Activated CD4-positive, alpha-beta T cell treated with anti-CD3 and anti-CD28 coated beads, Interleukin-2, amount 50 U/mL, for 48 hours (primary cell): Measurements from ENCODE around the gene SMYD3.
"Not testable (repeated sequence)": the region's sequence is repeated elsewhere in the genome, so short reads cannot be mapped to it uniquely, and the experiment has no call there.

Experiments
- DNase-seq, 2 experiments: peaks; one replicate each; pipeline ENCODE4 v3.0.0-alpha.2; 2020

SMYD3 gene

DNA sequence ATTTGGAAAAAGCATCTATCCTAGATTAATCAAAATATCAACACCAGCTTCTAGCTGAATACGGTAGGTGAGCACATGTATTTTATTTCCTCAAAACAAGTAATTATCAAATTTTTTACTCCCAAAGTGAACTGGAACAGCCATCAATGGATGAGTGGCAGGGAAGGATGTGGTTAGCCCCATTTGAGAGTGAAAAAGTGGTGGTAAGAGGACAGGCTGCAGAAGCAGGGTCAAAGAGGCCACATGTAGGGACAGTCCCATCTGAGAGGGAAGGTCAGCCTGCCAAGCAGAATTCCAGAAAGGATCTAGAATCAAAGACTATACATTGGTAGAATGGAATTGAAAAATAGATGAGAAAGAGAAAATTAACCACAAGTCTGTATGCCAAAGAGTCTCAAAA is 163.8 kb downstream of the SMYD3 start:
- DNase-seq = no peak

DNA sequence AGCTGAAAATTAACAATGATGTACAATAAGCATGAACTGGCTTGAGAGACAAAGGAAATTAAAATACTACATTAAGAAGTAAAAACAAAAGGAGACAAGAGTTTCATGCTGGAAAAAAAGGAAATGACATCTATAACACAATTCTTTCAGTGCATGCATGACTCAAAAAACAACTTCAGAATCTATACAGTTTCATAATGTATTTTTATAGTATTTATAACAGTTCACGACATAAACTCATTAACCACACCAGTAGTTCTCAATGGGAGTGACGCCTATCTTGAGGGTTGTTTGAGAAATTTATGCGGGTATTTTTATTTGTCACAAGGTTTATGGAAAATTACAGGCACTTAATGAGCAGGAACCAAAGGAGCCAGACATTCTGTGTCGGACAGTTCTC is 168.5 kb downstream of the SMYD3 start:
- DNase-seq = no peak

DNA sequence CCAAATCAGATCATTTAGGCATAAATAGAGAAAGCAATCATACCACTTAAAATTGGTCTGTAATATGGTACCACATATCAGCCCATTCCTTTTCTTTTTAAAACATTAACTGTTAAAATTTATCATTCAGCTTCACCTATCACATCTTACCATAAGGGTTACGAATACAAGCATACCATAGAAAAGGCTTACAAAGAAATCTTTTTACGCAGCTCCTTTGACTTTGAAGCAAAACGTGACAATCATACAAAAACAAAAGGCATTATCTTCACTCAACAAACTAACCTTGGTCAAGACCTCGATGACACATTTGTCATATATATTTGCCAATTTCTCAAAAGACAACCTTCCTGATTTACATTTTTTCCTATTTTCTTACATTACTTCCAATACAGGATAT is 169.0 kb downstream of the SMYD3 start:
- no peak for DNase-seq

DNA sequence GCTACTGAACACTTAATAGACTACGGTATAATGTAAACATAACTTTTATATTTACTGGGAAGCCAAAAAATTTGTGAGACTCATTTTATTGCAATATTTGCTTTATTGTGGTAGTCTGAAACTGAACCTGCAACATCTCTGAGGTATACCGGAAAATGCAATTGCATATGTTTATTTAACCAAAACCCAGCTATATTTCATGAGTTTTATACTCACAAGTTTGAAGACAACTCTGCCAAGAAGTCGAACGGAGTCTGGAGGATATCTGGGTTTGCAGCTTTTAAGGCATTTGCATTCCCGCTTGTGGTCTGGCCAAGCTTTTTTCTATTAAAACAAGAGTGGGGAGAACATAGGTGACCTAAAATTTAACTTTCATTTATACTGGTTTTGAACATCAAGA is 171.9 kb downstream of the SMYD3 start:
- DNase-seq = no peak

DNA sequence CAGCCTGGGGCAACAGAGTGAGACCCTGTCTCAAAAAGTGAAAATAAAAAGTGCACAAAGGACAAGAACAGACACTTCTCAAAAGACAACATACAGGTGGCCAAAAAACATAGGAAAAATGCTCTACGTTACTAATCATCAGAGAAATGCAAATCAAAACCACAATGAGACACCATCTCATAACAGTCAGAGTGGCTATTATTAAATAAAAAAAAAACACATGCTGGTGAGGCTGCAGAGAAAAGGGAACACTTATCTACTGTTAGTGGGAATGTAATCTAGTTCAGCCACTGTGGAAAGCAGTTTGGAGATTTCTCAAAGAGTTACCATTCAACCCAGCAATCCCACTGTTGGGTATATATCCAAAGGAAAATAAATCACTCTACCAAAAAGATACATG is 173.2 kb downstream of the SMYD3 start:
- no peak for DNase-seq

DNA sequence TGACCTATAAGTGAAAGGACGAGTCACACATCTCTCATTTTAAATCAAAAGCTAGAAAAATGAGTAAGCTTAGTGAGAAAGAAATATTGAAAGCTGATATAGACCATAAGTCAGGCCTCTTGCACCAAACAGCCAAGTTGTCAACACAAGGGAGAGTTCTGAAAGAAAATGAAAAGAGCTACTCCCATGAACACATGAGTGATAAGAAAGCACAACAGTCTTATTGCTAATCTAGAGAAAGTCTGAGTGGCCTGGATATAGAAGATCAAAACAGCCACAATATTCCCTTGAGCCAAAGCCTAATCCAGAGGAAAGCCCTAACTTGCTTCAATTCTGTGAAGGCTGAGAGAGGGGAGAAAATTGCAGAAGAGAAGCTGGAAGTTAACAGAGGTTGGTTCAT is 175.0 kb downstream of the SMYD3 start:
- peak in 1 of 2 experiments; percentile 8 for DNase-seq

DNA sequence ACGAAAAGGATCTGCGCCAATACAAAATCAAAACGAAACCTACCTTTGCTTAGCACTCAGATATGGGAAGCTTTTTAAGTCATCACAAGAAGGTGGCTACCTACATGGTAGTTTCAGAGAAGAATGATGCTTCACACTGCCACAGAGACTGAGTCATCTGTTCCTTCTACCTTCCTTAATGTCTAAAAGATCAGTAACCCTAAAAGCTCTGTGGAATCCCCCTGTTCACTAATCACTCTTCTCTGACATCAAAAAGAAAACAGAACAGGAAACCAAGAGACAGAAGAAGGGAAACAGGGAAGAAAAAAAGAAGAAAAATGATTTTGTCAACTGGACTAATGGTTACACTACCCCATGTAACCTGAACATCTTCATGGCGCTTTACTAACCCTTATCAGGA is 177.2 kb downstream of the SMYD3 start:
- DNase-seq = peak in 1 of 2 experiments; percentile 31

DNA sequence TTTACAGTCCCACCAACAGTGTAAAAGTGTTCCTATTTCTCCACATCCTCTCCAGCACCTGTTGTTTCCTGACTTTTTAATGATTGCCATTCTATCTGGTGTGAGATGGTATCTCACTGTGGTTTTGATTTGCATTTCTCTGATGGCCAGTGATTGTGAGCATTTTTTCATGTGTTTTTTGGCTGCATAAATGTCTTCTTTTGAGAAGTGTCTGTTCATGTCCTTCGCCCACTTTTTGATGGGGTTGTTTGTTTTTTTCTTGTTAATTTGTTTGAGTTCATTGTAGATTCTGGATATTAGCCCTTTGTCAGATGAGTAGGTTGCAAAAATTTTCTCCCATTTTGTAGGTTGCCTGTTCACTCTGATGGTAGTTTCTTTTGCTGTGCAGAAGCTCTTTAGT is 177.8 kb downstream of the SMYD3 start:
- DNase-seq = not testable (repeated sequence)

DNA sequence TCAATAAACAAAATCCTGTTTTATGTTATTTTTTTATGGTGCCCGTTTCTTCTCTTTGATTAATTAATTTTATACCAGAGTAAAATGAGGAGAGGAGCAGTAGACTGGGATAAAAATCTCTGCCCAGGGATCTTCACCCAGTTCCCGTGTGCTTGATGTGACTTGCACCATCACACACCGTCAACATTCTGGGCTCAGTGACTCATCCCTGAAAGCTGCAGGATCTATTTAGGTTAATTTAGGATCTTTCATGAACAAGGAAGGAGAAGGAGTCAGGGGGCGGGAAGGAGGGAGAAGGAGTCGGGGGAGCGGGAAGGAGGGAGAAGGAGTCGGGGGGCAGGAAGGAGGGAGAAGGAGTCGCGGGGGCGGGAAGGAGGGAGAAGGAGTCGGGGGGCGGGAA is 182.4 kb downstream of the SMYD3 start:
- DNase-seq = no peak

DNA sequence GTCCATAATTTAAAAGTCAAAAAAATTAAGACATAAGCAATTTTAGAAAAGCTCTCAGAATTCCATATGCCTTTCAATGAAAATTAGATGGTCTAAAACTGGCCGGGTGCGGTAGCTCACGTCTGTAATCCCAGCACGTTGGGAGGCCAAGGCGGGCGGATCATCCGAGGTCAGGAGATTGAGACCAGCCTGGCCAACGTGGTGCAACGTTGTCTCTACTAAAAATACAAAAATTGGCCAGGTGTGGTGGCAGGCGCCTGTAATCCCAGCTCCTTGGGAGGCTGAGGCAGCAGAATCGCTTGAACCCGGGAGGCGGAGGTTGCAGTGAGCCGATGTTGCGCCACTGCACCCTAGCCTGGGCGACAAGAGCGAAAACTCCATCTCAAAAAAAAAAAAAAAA is 183.0 kb downstream of the SMYD3 start:
- DNase-seq = not testable (repeated sequence)

DNA sequence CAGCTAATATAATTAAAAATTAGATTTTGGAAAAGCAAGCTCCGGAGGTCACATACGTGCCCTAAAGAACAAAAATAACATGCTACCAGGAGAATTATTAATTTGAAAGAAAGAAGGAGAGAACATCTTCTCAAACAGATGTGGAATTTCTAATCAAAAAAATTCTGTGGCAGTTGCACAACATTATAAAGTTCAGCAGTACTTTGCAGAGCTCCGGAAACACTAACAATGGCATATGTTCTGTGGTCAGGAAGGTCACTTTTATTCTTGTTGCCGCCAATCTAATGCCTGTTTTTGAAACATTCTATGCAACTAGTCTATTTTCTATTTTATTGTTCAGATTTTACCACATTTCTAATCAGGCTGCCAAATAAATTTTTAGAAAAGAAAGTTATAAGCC is 186.8 kb downstream of the SMYD3 start:
- no peak for DNase-seq

DNA sequence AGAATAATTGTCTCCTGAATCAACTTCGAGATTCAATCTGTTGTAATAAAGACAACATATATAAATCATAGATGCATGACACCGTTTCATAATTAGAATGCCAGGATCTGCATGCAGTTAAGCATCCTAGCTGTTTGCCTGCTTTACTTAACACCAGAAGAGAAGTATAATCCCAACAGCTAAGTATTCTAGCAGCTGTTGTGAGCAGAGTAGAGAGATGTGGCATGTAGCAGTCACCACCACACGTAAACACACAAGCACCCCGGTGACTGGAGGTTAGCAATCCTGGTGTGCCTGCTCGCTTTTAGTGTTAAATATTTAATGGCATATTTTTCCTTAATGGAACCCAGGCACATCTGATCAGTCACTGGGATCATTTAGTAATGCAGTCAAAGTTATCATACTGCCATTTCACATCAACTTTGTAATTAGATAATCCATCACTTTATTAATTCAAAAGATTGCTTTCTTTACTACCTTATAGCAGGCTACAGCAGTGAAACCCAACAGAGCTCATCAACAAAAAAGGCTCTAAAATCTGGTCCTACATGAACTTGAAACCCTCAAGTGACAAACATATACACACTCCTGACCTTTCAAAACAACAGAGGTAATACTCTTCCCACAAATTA is 187.9 kb downstream of the SMYD3 start:
- DNase-seq = no peak

DNA sequence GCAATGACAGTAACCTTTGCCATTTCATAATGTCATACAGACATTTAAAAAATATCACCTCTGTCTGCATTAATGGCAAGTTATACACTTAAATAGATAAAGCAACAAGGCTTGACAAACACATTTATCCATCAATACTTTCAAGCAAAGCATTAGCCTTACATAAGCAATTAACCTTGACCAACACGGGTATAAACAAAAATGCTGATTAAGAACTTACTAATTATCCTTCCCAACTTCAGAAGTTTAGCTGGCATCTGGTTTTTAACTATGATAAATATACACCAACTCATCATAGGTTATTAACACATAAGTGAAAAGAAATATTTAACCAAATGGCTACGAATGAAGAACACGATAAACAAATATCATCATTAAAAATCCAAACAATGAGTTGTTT is 188.5 kb downstream of the SMYD3 start:
- no peak for DNase-seq

DNA sequence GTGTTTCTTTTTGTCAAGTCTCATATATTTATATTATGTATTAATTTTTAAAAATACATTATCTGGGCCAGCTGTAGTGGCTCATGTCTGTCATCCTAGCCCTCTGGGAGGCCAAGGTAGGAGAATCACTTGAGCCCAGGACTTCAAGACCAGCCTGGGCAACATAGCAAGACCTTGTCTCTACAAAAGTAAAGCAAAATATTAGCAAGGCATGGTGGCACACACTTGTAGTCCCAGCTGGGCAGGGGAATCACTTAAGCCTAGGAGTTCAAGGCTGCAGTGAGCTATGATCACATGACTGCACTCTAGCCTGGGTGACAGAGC is 189.1 kb downstream of the SMYD3 start:
- DNase-seq = no peak

DNA sequence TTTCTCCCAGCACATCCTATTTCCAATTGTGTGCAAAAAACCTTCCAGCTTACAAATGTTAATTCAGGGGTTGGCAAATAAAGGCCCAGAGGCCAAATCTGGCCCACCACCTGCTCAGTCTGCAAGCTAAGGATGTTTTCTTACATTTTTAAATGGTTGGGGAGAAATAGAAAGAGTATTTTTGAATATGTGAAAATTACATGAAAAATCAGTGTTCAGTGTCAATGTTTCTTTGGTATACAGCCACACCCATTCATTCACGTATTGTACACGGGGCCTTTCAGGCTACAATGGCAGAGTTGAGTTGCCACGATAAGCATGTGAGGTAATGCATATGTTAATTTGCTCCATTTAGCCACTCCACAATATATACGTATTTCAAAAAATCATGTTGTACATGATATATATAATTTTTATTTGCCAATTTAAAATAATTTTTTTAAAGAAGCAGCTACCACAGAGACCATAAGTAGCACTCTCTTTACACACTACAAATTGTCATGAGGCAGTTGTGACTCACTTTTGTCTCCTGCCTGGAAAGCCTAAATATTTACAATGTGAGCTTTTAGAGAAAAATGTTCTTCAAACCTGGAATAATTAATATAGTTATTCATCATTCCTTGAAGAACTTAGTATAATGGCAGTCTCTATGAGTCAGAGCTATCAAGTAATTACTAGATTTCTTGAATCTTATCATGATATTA is 189.6 kb downstream of the SMYD3 start:
- no peak for DNase-seq

DNA sequence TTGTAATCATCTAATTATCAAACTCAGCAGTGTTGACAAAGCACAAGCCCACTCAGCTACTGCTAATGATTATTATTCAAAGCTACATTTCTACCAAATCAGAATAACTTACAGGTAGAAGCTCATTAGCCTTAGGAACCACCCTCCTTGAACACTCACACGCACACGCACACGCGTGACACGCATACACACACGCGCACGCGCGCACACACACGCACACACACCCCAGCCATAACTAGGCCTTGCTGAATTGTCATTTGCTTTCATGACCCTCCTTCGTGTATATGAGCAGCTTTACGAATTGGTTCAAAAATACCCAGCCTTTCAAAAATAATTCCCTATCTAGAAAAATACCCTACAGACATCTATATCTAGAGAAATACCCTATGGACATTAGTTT is 195.6 kb downstream of the SMYD3 start:
- no peak for DNase-seq

DNA sequence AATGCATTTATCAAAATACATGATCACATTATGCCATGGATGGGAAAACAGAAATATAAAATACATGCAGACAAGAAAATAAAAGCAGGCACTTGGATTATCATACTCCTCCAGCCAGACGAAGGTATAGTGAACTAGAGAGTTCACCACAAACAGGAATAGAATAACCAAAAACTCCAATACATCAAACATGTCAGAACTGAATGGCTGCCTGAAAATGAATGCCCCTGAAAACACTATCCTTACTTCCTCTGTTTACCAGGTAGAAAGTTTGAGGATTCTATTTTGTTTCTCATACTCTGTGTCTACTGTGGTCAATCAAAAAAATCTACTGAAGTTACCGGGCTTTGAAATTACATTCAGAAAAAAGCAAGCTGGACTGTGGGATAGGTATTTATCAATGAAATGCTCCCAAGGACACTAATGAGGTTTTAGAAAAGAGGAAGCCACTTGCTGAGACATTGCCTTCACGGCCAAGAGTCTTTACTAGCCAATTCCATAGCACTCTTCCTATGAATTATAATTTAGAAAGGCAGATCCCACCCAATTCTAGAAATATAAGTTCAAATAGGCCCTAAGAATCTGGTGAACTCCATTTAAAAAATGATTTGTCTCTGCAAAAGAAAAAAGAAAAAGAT is 197.7 kb downstream of the SMYD3 start:
- DNase-seq = no peak

DNA sequence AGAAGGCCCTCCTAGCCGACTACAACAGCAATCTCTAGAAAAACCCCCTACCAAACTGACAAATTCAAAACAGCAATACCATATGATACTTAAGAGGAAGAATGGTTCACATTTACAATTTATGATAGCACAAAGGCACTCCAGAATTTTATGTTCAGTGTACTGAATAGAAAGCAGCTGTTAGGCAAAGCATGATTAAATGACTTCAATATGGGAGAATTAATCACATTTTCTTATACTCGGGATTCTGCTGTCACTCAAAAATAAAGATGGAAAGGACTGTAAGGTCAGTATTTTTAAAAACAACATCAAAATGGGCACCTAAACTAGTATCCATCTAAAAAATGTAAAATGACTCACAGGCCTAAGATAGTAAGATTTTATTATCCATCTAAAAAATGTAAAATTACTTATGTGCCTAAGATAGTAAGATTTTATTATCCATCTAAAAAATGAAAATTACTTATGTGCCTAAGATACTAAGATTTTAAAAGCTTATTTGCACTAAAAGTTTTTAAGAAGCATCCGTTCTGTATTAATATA is 198.5 kb downstream of the SMYD3 start:
- DNase-seq = no peak

DNA sequence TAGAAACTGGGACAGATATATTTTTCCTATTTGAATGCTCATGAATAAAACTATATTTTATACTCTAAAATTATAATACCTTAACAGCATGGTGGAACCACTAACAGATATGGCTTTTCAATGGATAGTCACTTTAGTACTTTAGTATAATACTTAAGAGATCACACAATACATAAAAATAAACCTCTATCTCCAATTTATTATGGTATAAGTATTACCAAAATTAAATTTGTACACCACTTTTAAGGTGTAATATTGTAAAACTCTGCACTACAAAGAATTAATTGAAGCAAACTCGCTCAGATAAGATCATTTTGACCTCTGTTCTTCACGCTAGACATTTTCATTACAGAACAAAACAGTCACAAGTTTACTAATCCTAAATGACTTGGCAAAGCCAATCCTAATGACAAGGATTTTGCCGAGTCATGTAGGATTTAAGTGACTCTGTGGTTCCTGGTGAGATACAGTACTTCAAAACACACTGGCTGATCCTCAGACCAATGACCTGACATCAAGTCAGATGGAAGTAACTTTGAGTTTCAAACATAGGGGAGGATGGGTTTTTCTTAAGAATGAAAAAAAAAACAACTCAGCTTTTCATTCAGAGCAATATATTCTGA is 200.6 kb downstream of the SMYD3 start:
- DNase-seq = no peak

DNA sequence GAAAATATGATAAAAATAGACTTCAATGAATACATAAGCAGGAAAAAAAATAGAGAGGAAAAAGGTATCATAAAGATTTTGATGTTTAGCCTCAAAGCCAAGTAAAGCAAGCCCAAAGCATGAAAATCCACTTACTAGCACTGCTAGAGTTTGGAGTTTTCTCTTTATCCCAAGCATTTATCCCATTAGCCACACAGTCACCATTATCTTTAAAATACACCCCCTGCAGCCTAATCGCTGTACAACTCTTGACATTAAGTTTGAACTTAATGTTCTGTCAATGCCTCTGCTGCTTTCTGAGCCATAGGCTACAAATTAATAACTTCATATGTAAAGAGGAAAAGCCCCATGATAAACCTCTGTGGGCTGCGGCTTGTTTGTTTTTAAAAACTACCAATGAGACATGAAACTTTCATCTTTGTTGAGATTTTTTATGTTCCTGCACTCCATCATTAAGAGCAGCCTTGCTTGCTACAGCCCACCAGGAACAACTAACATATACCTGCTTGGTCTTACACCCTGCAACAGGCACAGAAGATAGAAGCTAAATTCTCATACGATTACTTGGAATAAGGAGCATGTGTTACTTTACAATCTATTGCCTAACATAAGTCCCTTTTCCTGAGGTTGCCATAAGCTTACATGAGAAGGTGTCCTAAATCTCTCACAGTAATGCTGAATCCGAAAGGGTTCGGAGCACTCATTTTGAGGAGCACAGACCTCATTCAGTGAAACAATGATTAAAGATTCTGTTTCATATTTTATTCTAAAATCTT is 202.4 kb downstream of the SMYD3 start:
- DNase-seq = no peak

DNA sequence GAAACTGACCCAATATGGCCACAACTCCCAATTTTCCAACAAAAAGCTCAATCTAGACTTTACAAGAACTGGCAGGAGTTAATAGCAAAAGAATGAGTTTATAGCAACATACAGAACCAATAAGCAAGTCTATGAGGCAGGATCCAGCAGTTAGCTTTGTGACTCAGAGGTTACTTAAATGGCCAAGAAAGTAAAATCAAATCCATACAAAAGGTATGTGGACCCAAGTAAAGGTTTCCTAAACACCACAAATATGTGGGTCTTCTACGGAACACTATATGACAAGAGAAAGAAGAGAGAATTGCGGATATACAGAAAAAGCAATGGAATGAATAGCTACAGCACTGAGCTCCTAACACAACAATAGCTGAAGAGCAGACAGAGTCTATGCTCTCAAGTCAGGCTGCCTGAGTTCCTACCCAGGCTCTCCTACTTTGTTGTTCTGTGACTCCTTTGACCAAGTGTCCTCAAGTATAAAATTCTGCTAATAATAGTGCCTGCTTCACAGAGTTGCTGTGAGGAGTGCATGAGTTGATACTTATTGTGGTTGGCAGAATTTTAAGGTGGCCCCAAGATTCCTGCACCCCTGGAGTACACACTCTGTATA is 204.3 kb downstream of the SMYD3 start:
- no peak for DNase-seq

DNA sequence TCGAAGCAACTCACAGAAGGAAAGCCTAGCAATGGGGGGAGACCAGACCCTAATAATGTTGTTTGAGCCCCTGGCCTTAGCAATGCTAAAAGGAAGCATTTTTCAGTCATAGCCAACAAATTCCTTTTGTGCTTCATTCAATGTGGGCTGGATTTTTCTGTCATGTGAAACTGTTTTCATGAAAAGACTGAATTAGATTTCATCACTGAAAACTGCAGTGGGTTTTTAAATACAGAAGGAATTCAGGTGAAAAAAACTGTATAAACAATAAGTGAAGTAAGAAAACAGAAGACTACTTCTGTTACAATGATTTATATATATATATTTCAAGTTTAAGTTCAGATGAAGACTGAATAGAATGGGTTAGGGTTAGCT is 204.8 kb downstream of the SMYD3 start:
- no peak for DNase-seq
